ENCODE measurements around the gene OTUB2.

Gene OTUB2

GRCh38 chr14:94036313-94037167 lies 10.4 kb downstream of the OTUB2 start:
- H3K9me3 ChIP-seq (replicated peaks; ENCODE audit: insufficient read depth, low read length) = no peaks in the 10 kb centered on the region

DNA sequence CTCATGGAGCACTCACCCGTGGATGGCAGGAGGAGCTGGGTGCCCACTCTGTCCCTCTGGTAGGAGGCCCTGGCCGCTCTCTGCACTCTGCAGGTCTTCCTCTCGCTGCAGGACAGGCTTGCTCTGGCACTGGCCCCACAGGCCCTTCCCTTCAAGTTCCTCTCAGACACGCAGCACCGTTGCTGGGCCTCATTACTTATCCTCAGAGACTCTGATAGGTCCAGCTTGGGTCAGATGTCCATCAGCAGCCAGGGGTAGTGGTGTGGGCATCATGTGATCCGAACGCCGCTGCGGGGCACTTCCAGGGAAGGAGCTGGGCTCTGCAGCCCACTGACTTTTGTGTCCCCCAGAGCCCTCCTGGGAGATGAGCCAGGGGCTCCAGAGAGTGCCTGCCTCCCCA lies 11.8 kb downstream of the OTUB2 start:
- no peaks in the 10 kb centered on the region for H3F3A ChIP-seq (ENCODE audit: insufficient read depth, low read length)
- no peak for DNase-seq
- H3K9me3 ChIP-seq (replicated peaks; ENCODE audit: insufficient read depth, low read length) = no peaks in the 10 kb centered on the region
- H3K27me3 ChIP-seq (replicated peaks; ENCODE audit: insufficient read depth, low read length) = no peaks in the 10 kb centered on the region
- H3K4me2 ChIP-seq (ENCODE audit: low read depth, low read length) = no peak overlapping the region
- TF ChIP-seq CTCF (IDR thresholded peaks at IDR 0.05; ENCODE audit: low read length) (no peak), EZH2 (optimal IDR thresholded peaks at IDR 0.05; ENCODE audit: low read depth, low read length) (no peak)
- H3K9me2 ChIP-seq (replicated peaks; ENCODE audit: insufficient read depth, low read length) = no peaks in the 10 kb centered on the region
- no peak overlapping the region for H2AFZ ChIP-seq (ENCODE audit: low read length)
- H3K27ac ChIP-seq (ENCODE audit: low read length) = no peak overlapping the region
- H3K36me3 ChIP-seq (replicated peaks; ENCODE audit: insufficient read depth, low read length) = no peaks in the 10 kb centered on the region
- no peaks in the 10 kb centered on the region for H4K20me1 ChIP-seq (ENCODE audit: insufficient read depth, low read length)
- H3K79me2 ChIP-seq (ENCODE audit: low read length) = no peaks in the 10 kb centered on the region
- H3K4me1 ChIP-seq (ENCODE audit: low read length) = no peaks in the 10 kb centered on the region
- H3K9ac ChIP-seq (ENCODE audit: low read length) = no peak overlapping the region
- no peak overlapping the region for H3K4me3 ChIP-seq (ENCODE audit: low read length)

More at GRCh38 chr14:94036313-94037167, 10.4 kb downstream of the OTUB2 start:
- Histone ChIP-seq H3K4me3 (ENCODE audit: low read length) (no peak overlapping the region), H4K20me1 (ENCODE audit: insufficient read depth, low read length) (no peaks in the 10 kb centered on the region), H3F3A (ENCODE audit: insufficient read depth, low read length) (no peaks in the 10 kb centered on the region), H3K79me2 (ENCODE audit: low read length) (no peaks in the 10 kb centered on the region), H3K4me1 (ENCODE audit: low read length) (no peaks in the 10 kb centered on the region), H2AFZ (ENCODE audit: low read length) (no peak overlapping the region), H3K9ac (ENCODE audit: low read length) (no peak overlapping the region), H3K27me3 (replicated peaks; ENCODE audit: insufficient read depth, low read length) (no peaks in the 10 kb centered on the region), H3K27ac (ENCODE audit: low read length) (no peak overlapping the region), H3K9me2 (replicated peaks; ENCODE audit: insufficient read depth, low read length) (no peaks in the 10 kb centered on the region), H3K4me2 (ENCODE audit: low read depth, low read length) (no peak overlapping the region), H3K36me3 (replicated peaks; ENCODE audit: insufficient read depth, low read length) (no peaks in the 10 kb centered on the region)
- no peak for TF ChIP-seq EZH2 (optimal IDR thresholded peaks at IDR 0.05; ENCODE audit: low read depth, low read length)
- no peak for TF ChIP-seq EZH2phosphoT487 (IDR thresholded peaks at IDR 0.05; ENCODE audit: low read length)
- TF ChIP-seq CTCF (IDR thresholded peaks at IDR 0.05; ENCODE audit: low read length) = peak; percentile 71
- DNase-seq = peak; percentile 58

DNA sequence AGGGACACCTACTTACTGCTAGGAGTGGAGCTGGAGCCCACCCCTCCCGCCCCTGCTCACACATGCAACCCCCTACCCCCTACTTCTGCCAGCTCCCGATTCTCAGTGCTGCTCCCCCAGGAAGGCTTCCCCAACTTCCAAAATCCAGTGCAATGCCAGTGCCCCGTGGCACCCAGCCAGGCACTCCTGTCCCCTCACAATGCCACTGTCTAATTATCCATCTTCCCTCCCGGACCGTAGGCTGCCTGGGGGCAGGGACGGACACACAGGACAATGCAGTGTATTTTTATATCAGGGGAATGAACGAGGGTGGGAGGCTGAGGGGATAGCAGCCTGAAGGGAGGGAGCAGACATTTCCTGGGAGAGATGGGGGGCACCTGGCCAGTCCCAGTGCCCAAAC lies 12.4 kb downstream of the OTUB2 start:
- no peak overlapping the region for H3K4me3 ChIP-seq (ENCODE audit: low read length)
- no peak overlapping the region for H3K9ac ChIP-seq (ENCODE audit: low read length)
- H3K9me2 ChIP-seq (replicated peaks; ENCODE audit: insufficient read depth, low read length) = no peaks in the 10 kb centered on the region
- no peak overlapping the region for H2AFZ ChIP-seq (ENCODE audit: low read length)
- DNase-seq = no peak
- no peaks in the 10 kb centered on the region for H3K9me3 ChIP-seq (replicated peaks; ENCODE audit: insufficient read depth, low read length)
- no peaks in the 10 kb centered on the region for H3K27me3 ChIP-seq (replicated peaks; ENCODE audit: insufficient read depth, low read length)
- H3K4me2 ChIP-seq (ENCODE audit: low read depth, low read length) = no peak overlapping the region
- no peaks in the 10 kb centered on the region for H3F3A ChIP-seq (ENCODE audit: insufficient read depth, low read length)
- no peaks in the 10 kb centered on the region for H3K4me1 ChIP-seq (ENCODE audit: low read length)
- H3K36me3 ChIP-seq (replicated peaks; ENCODE audit: insufficient read depth, low read length) = no peaks in the 10 kb centered on the region
- TF ChIP-seq CTCF (IDR thresholded peaks at IDR 0.05; ENCODE audit: low read length) (no peak), EZH2 (optimal IDR thresholded peaks at IDR 0.05; ENCODE audit: low read depth, low read length) (no peak), EZH2phosphoT487 (IDR thresholded peaks at IDR 0.05; ENCODE audit: low read length) (no peak)
- no peaks in the 10 kb centered on the region for H4K20me1 ChIP-seq (ENCODE audit: insufficient read depth, low read length)
- H3K27ac ChIP-seq (ENCODE audit: low read length) = no peak overlapping the region
- no peaks in the 10 kb centered on the region for H3K79me2 ChIP-seq (ENCODE audit: low read length)

All from MM.1S (cell line).